Measurements from ENCODE around the gene PTGS2.

GRCh38 chr1:186689376-186689775 is 9.2 kb upstream of the PTGS2 start:
- TF ChIP-seq CTCF (conservative IDR thresholded peaks at IDR 0.05; ENCODE audit: low read length) (no peak), EZH2phosphoT487 (IDR thresholded peaks at IDR 0.05; ENCODE audit: borderline replicate concordance, low read depth, low read length) (no peak)
